Panc1 (cell line): ENCODE data around the gene AP2B1. TPM values are rescaled to one million over a fixed set of nuclear protein-coding genes. Genes with fewer than 3 reads are reported as not detected.
A peak's percentile ranks its signal among the peaks of the same experiment; 100 is the strongest.
"Not testable (repeated sequence)": the region's sequence is repeated elsewhere in the genome, so short reads cannot be mapped to it uniquely, and the experiment has no call there.

Experiments
- ATAC-seq: fragments of 200-7000 bp; cut with Tn5 transposase; 2 replicates; pipeline ENCODE4 v1.9.1; 2020; ENCODE audit warnings: mild to moderate bottlenecking, moderate library complexity
- BruUV-seq: library from RNA; stranded (reverse); fragments of 400-500 nt; replicated peaks from 2 replicates; lab custom pipeline; 2021; lab: Mats Ljungman, UMichigan
- CTCF ChIA-PET: fragments of 300-600 bp; sonication (Branson Sonifier 250); formaldehyde crosslinking; loops from one replicate; lab custom pipeline; 2022; ENCODE audit warnings: antibody characterized with exemption; lab: Charles Lee
- POLR2A ChIA-PET: fragments of 300-600 bp; sonication (Branson Sonifier 250); formaldehyde crosslinking; loops from one replicate; lab custom pipeline; 2022; ENCODE audit warnings: antibody characterized with exemption; lab: Charles Lee
- DNase-seq: peaks from one replicate; pipeline ENCODE4 v3.0.0-alpha.2; 2010; ENCODE audit warnings: low read depth, low spot score
- H3K27ac ChIP-seq: 2 replicates; pipeline ENCODE4 v1.5.1; 2011; ENCODE audit warnings: mild to moderate bottlenecking, low read length, inconsistent platforms
- H3K27me3 ChIP-seq: fragments of 200-500 bp; sonication (Bioruptor generic); 2 replicates; pipeline ENCODE4 v1.6.0; 2014; ENCODE audit warnings: low read length, inconsistent platforms; ENCODE audit not compliant: control insufficient read depth, insufficient read depth
- H3K36me3 ChIP-seq: fragments of 200-500 bp; sonication (Bioruptor generic); 2 replicates; pipeline ENCODE4 v1.5.1; 2014; ENCODE audit warnings: inconsistent platforms, mild to moderate bottlenecking, low read length, moderate library complexity; ENCODE audit not compliant: control insufficient read depth, insufficient read depth
- H3K4me1 ChIP-seq: 2 replicates; pipeline ENCODE4 v1.5.1; 2011; ENCODE audit warnings: inconsistent platforms, mild to moderate bottlenecking, low read length, moderate library complexity; ENCODE audit not compliant: control insufficient read depth, insufficient read depth
- H3K4me3 ChIP-seq, 2 experiments: 2 replicates each; pipeline ENCODE4 v1.5.1; 2011 to 2012; ENCODE audit warnings: low read depth in 2 of 2, low read length in 2 of 2, mild to moderate bottlenecking in 2 of 2, inconsistent platforms in 1 of 2, moderate library complexity in 1 of 2
- H3K9me3 ChIP-seq: fragments of 200-500 bp; sonication (Bioruptor generic); 2 replicates; pipeline ENCODE4 v1.5.1; 2014; ENCODE audit warnings: low read depth, mild to moderate bottlenecking, inconsistent platforms, low read length, moderate library complexity; ENCODE audit not compliant: control insufficient read depth, insufficient read depth
- CTCF ChIP-seq: fragments of 450-650 bp; IDR thresholded peaks from 2 replicates; pipeline ENCODE4 v1.5.1; 2017; ENCODE audit warnings: mild to moderate bottlenecking
- POLR2AphosphoS5 ChIP-seq: IDR thresholded peaks from 2 replicates; pipeline ENCODE4 v1.6.1; 2012; ENCODE audit warnings: mild to moderate bottlenecking, low read depth, low read length, moderate library complexity
- SIN3A ChIP-seq: IDR thresholded peaks from 2 replicates; pipeline ENCODE4 v1.6.1; 2012; ENCODE audit warnings: low read depth, mild to moderate bottlenecking, low read length, moderate library complexity, borderline replicate concordance; ENCODE audit not compliant: insufficient read depth
- TCF7L2 ChIP-seq: IDR thresholded peaks from 2 replicates; pipeline ENCODE4 v1.6.1; 2011; ENCODE audit warnings: mild to moderate bottlenecking, low read depth, low read length, inconsistent platforms
- in situ Hi-C: cut with HindIII; loops from 2 replicates; pipeline ENCODE4 v1.10.0; 2016; ENCODE audit warnings: low sequenced_read_pairs, low pct_unique_long_range_greater_than_20kb
- intact Hi-C: fragments of 100-400 bp; cut with micrococcal nuclease; formaldehyde crosslinking; loops from one replicate; pipeline ENCODE4 v1.10.0; 2022; ENCODE audit not compliant: unreplicated experiment
- total RNA-seq: library from RNA; stranded (reverse); gene quantifications from one replicate; pipeline ENCODE4 v1.2.1, GENCODE V29; 2021; ENCODE audit not compliant: unreplicated experiment
- TF ChIP-seq, protein P1 (sequence below), 2 experiments: IDR thresholded peaks; 2 replicates each; pipeline ENCODE4 v1.6.1; 2011 to 2012; ENCODE audit warnings: low read depth in 2 of 2, control low read depth in 1 of 2, low read length in 1 of 2, mild to moderate bottlenecking in 1 of 2, moderate library complexity in 1 of 2; ENCODE audit not compliant: insufficient read depth in 1 of 2

The AP2B1 gene
- total RNA-seq, 1 experiment from 2014 or later = 446 TPM

DNA sequence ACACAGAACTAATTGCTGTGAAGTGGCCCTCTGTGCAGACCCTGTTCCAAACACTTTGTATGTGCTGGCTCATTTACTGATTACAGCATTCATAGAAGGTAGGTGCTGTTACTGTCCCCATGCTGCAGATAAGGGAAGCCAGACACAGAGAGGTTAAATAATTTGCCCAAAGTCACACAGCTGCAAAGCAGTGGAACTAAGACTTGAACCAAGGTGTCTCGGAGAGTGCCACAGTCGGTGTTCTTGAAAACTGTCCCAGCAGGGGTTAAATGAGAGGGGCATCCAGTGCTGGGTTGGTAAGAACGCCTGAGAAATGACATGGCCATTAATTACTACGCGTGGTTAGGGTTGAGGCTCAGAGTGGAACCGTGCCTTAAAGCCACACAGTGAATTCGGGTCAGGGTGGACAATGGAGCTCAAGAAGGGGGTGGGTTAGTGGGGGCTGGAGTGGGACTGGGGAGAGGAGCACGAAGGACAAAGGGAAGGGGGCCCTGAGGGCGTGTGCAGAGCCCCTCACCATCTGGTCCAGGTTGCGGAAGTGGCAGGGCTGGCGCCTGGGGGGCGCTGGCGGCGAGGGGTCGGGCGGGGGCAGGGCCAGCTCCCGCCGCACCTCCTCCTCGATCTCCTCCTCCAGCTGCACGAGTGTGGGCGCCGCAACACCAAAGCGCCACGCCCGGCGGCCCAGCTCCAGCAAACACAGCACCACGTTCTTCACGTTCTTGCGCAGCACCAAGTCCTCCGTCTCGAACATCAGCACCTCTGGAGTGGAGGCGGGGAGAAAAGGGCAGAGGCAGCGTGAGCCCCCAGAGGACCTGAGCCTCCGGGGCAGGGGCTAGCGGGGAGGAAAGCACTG lies 162.7 kb downstream of the AP2B1 start:
- intact Hi-C loops = loop anchor here (5.0 kb wide), 2 partner anchors 137 to 192 kb away; no protein-coding TSS in a partner anchor
- POLR2A ChIA-PET = interaction anchor here (0.6 kb wide), 1 partner anchor 54 kb away, joined by 5 read pairs; no protein-coding TSS in a partner anchor
- Histone ChIP-seq H3K4me1 (peaks cover 13% of the 10 kb centered on the region), H3K27me3 (peaks cover 4% of the 10 kb centered on the region), H3K4me3 (peak overlapping the region in 1 of 2 experiments; percentile 1; a peak in 1 of 4 replicates), H3K9me3 (no peaks in the 10 kb centered on the region), H3K27ac (no peak overlapping the region), H3K36me3 (no peaks in the 10 kb centered on the region)
- TF ChIP-seq POLR2AphosphoS5 = no peak
- TF ChIP-seq SIN3A = no peak
- no peak for TF ChIP-seq TCF7L2
- TF ChIP-seq, protein P1, sequence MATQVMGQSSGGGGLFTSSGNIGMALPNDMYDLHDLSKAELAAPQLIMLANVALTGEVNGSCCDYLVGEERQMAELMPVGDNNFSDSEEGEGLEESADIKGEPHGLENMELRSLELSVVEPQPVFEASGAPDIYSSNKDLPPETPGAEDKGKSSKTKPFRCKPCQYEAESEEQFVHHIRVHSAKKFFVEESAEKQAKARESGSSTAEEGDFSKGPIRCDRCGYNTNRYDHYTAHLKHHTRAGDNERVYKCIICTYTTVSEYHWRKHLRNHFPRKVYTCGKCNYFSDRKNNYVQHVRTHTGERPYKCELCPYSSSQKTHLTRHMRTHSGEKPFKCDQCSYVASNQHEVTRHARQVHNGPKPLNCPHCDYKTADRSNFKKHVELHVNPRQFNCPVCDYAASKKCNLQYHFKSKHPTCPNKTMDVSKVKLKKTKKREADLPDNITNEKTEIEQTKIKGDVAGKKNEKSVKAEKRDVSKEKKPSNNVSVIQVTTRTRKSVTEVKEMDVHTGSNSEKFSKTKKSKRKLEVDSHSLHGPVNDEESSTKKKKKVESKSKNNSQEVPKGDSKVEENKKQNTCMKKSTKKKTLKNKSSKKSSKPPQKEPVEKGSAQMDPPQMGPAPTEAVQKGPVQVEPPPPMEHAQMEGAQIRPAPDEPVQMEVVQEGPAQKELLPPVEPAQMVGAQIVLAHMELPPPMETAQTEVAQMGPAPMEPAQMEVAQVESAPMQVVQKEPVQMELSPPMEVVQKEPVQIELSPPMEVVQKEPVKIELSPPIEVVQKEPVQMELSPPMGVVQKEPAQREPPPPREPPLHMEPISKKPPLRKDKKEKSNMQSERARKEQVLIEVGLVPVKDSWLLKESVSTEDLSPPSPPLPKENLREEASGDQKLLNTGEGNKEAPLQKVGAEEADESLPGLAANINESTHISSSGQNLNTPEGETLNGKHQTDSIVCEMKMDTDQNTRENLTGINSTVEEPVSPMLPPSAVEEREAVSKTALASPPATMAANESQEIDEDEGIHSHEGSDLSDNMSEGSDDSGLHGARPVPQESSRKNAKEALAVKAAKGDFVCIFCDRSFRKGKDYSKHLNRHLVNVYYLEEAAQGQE (IDR thresholded peaks at IDR 0.05; ENCODE audit: insufficient read depth in 1 of 2, low read depth in 2 of 2, low read length in 1 of 2) = no peak
- TF ChIP-seq CTCF = no peak
- no TSS peak for BruUV-seq
- in situ Hi-C loops = no loop called here
- ATAC-seq (no peak), DNase-seq (no peak)
- CTCF ChIA-PET = interaction anchor here (0.6 to 2.0 kb wide), 3 partner anchors 22 to 78 kb away, joined by 3 to 6 read pairs (median 3); no protein-coding TSS in a partner anchor

GRCh38 chr17:35750526-35751395 lies 163.6 kb downstream of the AP2B1 start:
- POLR2A ChIA-PET = no interaction called here
- no peaks in the 10 kb centered on the region for H3K9me3 ChIP-seq
- BruUV-seq = no TSS peak
- H3K4me1 ChIP-seq = peaks cover 13% of the 10 kb centered on the region
- no peak overlapping the region for H3K27ac ChIP-seq
- no peaks in the 10 kb centered on the region for H3K36me3 ChIP-seq
- peaks cover 4% of the 10 kb centered on the region for H3K27me3 ChIP-seq
- intact Hi-C loops (no loop called here), in situ Hi-C loops (no loop called here)
- CTCF ChIA-PET = interaction anchor here (0.6 to 2.0 kb wide), 2 partner anchors 54 to 66 kb away, joined by 6 to 13 read pairs; no protein-coding TSS in a partner anchor
- TF ChIP-seq, protein P1 (IDR thresholded peaks at IDR 0.05; ENCODE audit: insufficient read depth in 1 of 2, low read depth in 2 of 2, low read length in 1 of 2) = no peak
- TF ChIP-seq POLR2AphosphoS5 (no peak), CTCF (no peak), SIN3A (no peak), TCF7L2 (no peak)
- H3K4me3 ChIP-seq = no peak overlapping the region
- no peak for ATAC-seq
- DNase-seq = no peak

- H3K27me3 ChIP-seq, DNase-seq, intact Hi-C loops, BruUV-seq, H3K36me3 ChIP-seq, H3K9me3 ChIP-seq, H3K4me3 ChIP-seq, in situ Hi-C loops, ATAC-seq, H3K27ac ChIP-seq: not testable (repeated sequence)
- ChIA-PET CTCF (interaction anchor here (0.6 to 0.7 kb wide), 2 partner anchors 12 to 13 kb away, joined by 5 to 6 read pairs; no protein-coding TSS in a partner anchor), POLR2A (interaction anchor here (1.3 kb wide), 1 partner anchor 57 kb away, joined by 10 read pairs; the partner anchor contains the start of gene TAF15)
- H3K4me1 ChIP-seq = peaks cover 13% of the 10 kb centered on the region
These were observed 164.4 kb downstream of the AP2B1 start for GRCh38 chr17:35751541-35751940.
